ENCODE measurements around the gene ABCB10.

DNA sequence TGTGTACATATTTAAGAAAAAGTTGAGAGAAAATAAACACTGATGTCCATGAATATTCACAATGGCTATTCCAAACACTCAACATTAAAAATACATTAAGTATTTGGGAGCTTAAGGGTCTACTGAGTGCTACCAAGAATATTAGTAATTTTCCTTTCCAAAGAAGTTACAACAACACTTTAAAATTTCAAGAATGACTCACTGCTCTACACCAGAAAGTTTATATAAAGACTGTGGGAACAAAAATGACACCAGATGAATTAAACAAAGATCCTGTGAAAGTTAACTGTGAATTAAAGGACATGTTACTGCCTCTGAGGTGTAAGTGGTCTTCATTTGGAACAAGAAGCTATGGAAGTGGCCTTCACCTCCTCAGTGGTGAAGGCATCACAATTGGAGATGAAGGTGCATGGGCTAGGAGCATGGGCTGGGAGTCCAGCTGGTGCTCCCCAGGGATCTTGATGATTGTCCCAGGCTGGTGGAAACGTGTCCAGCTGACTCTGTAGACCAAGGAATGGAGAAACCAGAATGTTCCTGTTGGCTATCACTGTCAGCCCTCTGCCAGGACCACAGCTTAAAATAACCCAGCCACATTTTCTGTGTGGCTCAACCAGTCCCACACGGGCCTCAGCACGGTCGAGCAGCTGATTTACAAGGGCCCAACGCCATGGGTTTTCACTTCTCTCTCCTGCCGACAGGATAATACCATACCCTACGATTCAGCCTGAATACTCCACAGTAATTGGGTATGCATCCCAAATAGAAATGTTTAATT lies 38.6 kb upstream of the ABCB10 start:
- TF ChIP-seq, protein P1, sequence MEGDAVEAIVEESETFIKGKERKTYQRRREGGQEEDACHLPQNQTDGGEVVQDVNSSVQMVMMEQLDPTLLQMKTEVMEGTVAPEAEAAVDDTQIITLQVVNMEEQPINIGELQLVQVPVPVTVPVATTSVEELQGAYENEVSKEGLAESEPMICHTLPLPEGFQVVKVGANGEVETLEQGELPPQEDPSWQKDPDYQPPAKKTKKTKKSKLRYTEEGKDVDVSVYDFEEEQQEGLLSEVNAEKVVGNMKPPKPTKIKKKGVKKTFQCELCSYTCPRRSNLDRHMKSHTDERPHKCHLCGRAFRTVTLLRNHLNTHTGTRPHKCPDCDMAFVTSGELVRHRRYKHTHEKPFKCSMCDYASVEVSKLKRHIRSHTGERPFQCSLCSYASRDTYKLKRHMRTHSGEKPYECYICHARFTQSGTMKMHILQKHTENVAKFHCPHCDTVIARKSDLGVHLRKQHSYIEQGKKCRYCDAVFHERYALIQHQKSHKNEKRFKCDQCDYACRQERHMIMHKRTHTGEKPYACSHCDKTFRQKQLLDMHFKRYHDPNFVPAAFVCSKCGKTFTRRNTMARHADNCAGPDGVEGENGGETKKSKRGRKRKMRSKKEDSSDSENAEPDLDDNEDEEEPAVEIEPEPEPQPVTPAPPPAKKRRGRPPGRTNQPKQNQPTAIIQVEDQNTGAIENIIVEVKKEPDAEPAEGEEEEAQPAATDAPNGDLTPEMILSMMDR (IDR thresholded peaks at IDR 0.05), result no peak
- TF ChIP-seq POLR2A (IDR thresholded peaks at IDR 0.05), result no peak

Measured in testis (tissue), 2 donors.